T-helper 9 cell (primary cell): ENCODE data around the gene PACS1.

ENCODE experiments used
- DNase-seq: peaks from one replicate; pipeline ENCODE4 v3.0.0-alpha.2; 2020

Gene PACS1

GRCh38 chr11:66050581-66051231 is 19.4 kb upstream of the PACS1 start:
- no peak for DNase-seq

- DNase-seq, result no peak
Observed at GRCh38 chr11:66051371-66051765, 18.7 kb upstream of the PACS1 start.

GRCh38 chr11:66051766-66052663 is 18.1 kb upstream of the PACS1 start, which contains the start of gene SF3B2:
SF3B2 (plus strand) TSS chr11:66052364; CDS start chr11:66052385, 21 bp downstream.
- peak; percentile 91 for DNase-seq

- DNase-seq, result no peak
Observed at GRCh38 chr11:66052664-66052982, 17.4 kb upstream of the PACS1 start.

- no peak for DNase-seq
Observed at GRCh38 chr11:66055021-66055420, 15.1 kb upstream of the PACS1 start.

GRCh38 chr11:66056501-66056900 is 13.6 kb upstream of the PACS1 start:
- no peak for DNase-seq

- DNase-seq, result no peak
Observed at GRCh38 chr11:66059966-66060680, 9.9 kb upstream of the PACS1 start.

- no peak for DNase-seq
Observed at GRCh38 chr11:66061268-66061667, 8.8 kb upstream of the PACS1 start.

- no peak for DNase-seq
Observed at GRCh38 chr11:66062408-66062807, 7.7 kb upstream of the PACS1 start.

- no peak for DNase-seq
Observed at GRCh38 chr11:66063900-66064299, 6.2 kb upstream of the PACS1 start.

GRCh38 chr11:66064571-66064970 is 5.5 kb upstream of the PACS1 start:
- no peak for DNase-seq

- no peak for DNase-seq
Observed at GRCh38 chr11:66066751-66067150, 3.3 kb upstream of the PACS1 start.

GRCh38 chr11:66067640-66068039 is 2.4 kb upstream of the PACS1 start:
- no peak for DNase-seq

- DNase-seq, result peak; percentile 71
Observed at GRCh38 chr11:66068154-66068821, 1.8 kb upstream of the PACS1 start.

GRCh38 chr11:66068923-66069714 is 953 bp upstream of the PACS1 start:
- DNase-seq, result no peak

- no peak for DNase-seq
Observed at GRCh38 chr11:66070604-66071380, 720 bp downstream of the PACS1 start.

- DNase-seq, result no peak
Observed at GRCh38 chr11:66071381-66071801, 1.3 kb downstream of the PACS1 start.

GRCh38 chr11:66072081-66072480 is 2.0 kb downstream of the PACS1 start:
- DNase-seq, result no peak

GRCh38 chr11:66072518-66072917 is 2.4 kb downstream of the PACS1 start:
- no peak for DNase-seq

GRCh38 chr11:66073669-66074068 is 3.6 kb downstream of the PACS1 start:
- DNase-seq, result no peak

- DNase-seq, result no peak
Observed at GRCh38 chr11:66075273-66075672, 5.2 kb downstream of the PACS1 start.
